B cell (primary cell): Measurements from ENCODE around the gene EPAS1. TPM values are rescaled to one million over a fixed set of nuclear protein-coding genes. Genes with fewer than 3 reads are reported as not detected.

Experiments
- ATAC-seq: fragments of 200-7000 bp; cut with Tn5 transposase; one replicate; pipeline ENCODE4 v1.10.0; 2021; ENCODE audit warnings: low read depth, mild to moderate bottlenecking, moderate number of reproducible peaks, moderate library complexity
- CTCF ChIA-PET: fragments of 350-600 bp; sonication (Branson Sonifier 250); formaldehyde crosslinking; loops from one replicate; lab custom pipeline; 2021; ENCODE audit warnings: antibody characterized with exemption, inconsistent platforms; lab: Charles Lee
- POLR2A ChIA-PET: fragments of 350-600 bp; sonication (Branson Sonifier 250); formaldehyde crosslinking; loops from one replicate; lab custom pipeline; 2021; ENCODE audit warnings: antibody characterized with exemption; lab: Charles Lee
- DNase-seq: peaks from one replicate; pipeline ENCODE4 v3.0.0; 2013
- H2AFZ ChIP-seq: 2 replicates; pipeline ENCODE4 v1.6.1; 2012; ENCODE audit warnings: mild to moderate bottlenecking, low read depth, low read length; ENCODE audit not compliant: insufficient read depth, poor library complexity, severe bottlenecking
- H3K27ac ChIP-seq, 2 donors: 1 replicate in 1 of 2; 2 replicates in 1 of 2; pipeline ENCODE4 v1.5.1; 2012 to 2013; ENCODE audit warnings: low read length in 2 of 2, mild to moderate bottlenecking in 2 of 2, moderate library complexity in 1 of 2
- H3K27me3 ChIP-seq, 4 experiments: fragments of 200-600 bp in 1 of 4; sonication (generic) in 1 of 4; replicated peaks in 1 of 4; 1 replicate in 2 of 4; 2 replicates in 2 of 4; pipeline versions ENCODE4 v1.6.1 to v1.7.0; 2013 to 2016; ENCODE audit warnings: low read length in 3 of 4, mild to moderate bottlenecking in 2 of 4, mixed read lengths in 1 of 4, moderate library complexity in 1 of 4; ENCODE audit not compliant: insufficient read depth in 4 of 4, control insufficient read depth in 3 of 4; ENCODE audit errors: control extremely low read depth in 1 of 4
- H3K36me3 ChIP-seq, 2 experiments: replicated peaks in 1 of 2; 1 replicate in 1 of 2; 2 replicates in 1 of 2; pipeline versions ENCODE4 v1.6.1 to v1.7.1; 2013; ENCODE audit warnings: low read length in 1 of 2; ENCODE audit not compliant: insufficient read depth in 2 of 2, control insufficient read depth in 1 of 2; ENCODE audit errors: control extremely low read depth in 1 of 2, extremely low read depth in 1 of 2
- H3K4me1 ChIP-seq, 2 donors: fragments of 200-600 bp in 1 of 2; sonication (generic) in 1 of 2; 1 replicate in 1 of 2; 2 replicates in 1 of 2; pipeline versions ENCODE4 v1.5.1 to v1.6.1; 2013 to 2017; ENCODE audit warnings: low read length in 2 of 2; ENCODE audit not compliant: control insufficient read depth in 2 of 2, insufficient read depth in 2 of 2
- H3K4me2 ChIP-seq: replicated peaks from 2 replicates; pipeline ENCODE3; 2012; ENCODE audit warnings: mild to moderate bottlenecking, low read depth, low read length; ENCODE audit not compliant: poor library complexity, severe bottlenecking
- H3K4me3 ChIP-seq, 5 experiments: fragments of 200-600 bp in 1 of 5; sonication (generic) in 1 of 5; 1 replicate in 3 of 5; 2 replicates in 2 of 5; pipeline versions ENCODE4 v1.5.1 to v1.7.0; 2011 to 2016; ENCODE audit warnings: low read length in 4 of 5, mild to moderate bottlenecking in 4 of 5, low read depth in 2 of 5, control low read depth in 1 of 5, moderate library complexity in 1 of 5; ENCODE audit not compliant: insufficient read depth in 1 of 5; ENCODE audit errors: control extremely low read depth in 1 of 5, extremely low read depth in 1 of 5
- H3K79me2 ChIP-seq: fragments of 200-600 bp; sonication (generic); one replicate; pipeline ENCODE4 v1.6.0; 2016; ENCODE audit warnings: low read length; ENCODE audit not compliant: control insufficient read depth, insufficient read depth
- H3K9ac ChIP-seq: fragments of 200-600 bp; sonication (generic); 2 replicates; pipeline ENCODE4 v1.6.1; 2017; ENCODE audit warnings: mild to moderate bottlenecking, low read length, moderate library complexity
- H3K9me3 ChIP-seq, 3 donors: one replicate each; pipeline versions ENCODE4 v1.6.1 to v1.7.1; 2013; ENCODE audit warnings: low read length in 2 of 3; ENCODE audit not compliant: control insufficient read depth in 2 of 3, insufficient read depth in 1 of 3; ENCODE audit errors: control extremely low read depth in 1 of 3
- H4K20me1 ChIP-seq: 2 replicates; pipeline ENCODE4 v1.6.0; 2012; ENCODE audit warnings: mild to moderate bottlenecking, low read length; ENCODE audit not compliant: insufficient read depth, control insufficient read depth, poor library complexity, severe bottlenecking
- H3K27ac Mint-ChIP-seq: one replicate; pipeline ENCODE4 v1.8.0; 2021; ENCODE audit warnings: mixed read lengths
- H3K27me3 Mint-ChIP-seq: one replicate; pipeline ENCODE4 v1.8.0; 2021; ENCODE audit warnings: mixed read lengths
- H3K4me1 Mint-ChIP-seq: one replicate; pipeline ENCODE4 v1.8.0; 2021; ENCODE audit warnings: mixed read lengths
- H3K4me3 Mint-ChIP-seq: one replicate; pipeline ENCODE4 v1.8.0; 2021; ENCODE audit warnings: mixed read lengths
- H3K9me3 Mint-ChIP-seq: one replicate; pipeline ENCODE4 v1.8.0; 2022; ENCODE audit warnings: mixed read lengths; ENCODE audit not compliant: insufficient read depth
- CTCF ChIP-seq: fragments of 200-600 bp; IDR thresholded peaks from one replicate; pipeline ENCODE4 v1.8.0; 2022; ENCODE audit warnings: antibody characterized with exemption, mild to moderate bottlenecking
- EZH2 ChIP-seq: IDR thresholded peaks from 2 replicates; pipeline ENCODE4 v1.6.1; 2012; ENCODE audit warnings: borderline replicate concordance, low read depth, mild to moderate bottlenecking, moderate library complexity, low read length; ENCODE audit not compliant: insufficient read depth, poor library complexity, severe bottlenecking
- WGBS: methylation state at CpG from one replicate; pipeline ENCODE4 v1.1.5; 2013; ENCODE audit warnings: missing lambda C conversion rate; ENCODE audit not compliant: insufficient coverage; 5-methylcytosine and 5-hydroxymethylcytosine counted together
- intact Hi-C: fragments of 100-400 bp; cut with micrococcal nuclease; formaldehyde crosslinking; loops from one replicate; pipeline ENCODE4 v1.10.0; 2022
- polyA plus RNA-seq: library from polyadenylated mRNA; depleted of rRNA; stranded (reverse); fragments of >200 nt; gene quantifications from 2 replicates; pipeline ENCODE4 v1.2.3, GENCODE V29; 2012
- total RNA-seq, 2 donors: library from RNA; stranded (reverse); fragments of 120-200 nt in 1 of 2; gene quantifications; 1 replicate in 1 of 2; 2 replicates in 1 of 2; pipeline versions ENCODE4 v1.2.3 to v1.2.4, GENCODE V29; 2013 to 2022

Gene EPAS1
- total and polyA plus RNA-seq, 2 donors (not counting 1 experiment from before 2014, with no cell fraction given) = 0.06 to 0.37 TPM

- no peak overlapping the region for H3K27ac ChIP-seq
- H3K36me3 ChIP-seq = no peaks in the 10 kb centered on the region
- H3K27me3 Mint-ChIP-seq = peaks cover 27% of the 10 kb centered on the region
- H3K9me3 ChIP-seq = no peaks in the 10 kb centered on the region
- no peak for DNase-seq
- H3K4me1 Mint-ChIP-seq = no peaks in the 10 kb centered on the region
- no peak overlapping the region for H3K9ac ChIP-seq
- no peak overlapping the region for H2AFZ ChIP-seq
- peaks cover 0 to 7% (median 0%) of the 10 kb centered on the region in 4 experiments for H3K27me3 ChIP-seq
- 80% methylated on average over 3 of the region's 5 CpGs for WGBS
- no peak overlapping the region for H3K4me2 ChIP-seq
- H4K20me1 ChIP-seq = no peaks in the 10 kb centered on the region
- no peaks in the 10 kb centered on the region for H3K4me1 ChIP-seq
- H3K27ac Mint-ChIP-seq = no peak overlapping the region
- TF ChIP-seq EZH2 = no peak
- no peak for TF ChIP-seq CTCF
- no peak overlapping the region for H3K4me3 ChIP-seq
- CTCF ChIA-PET = interaction anchor here (0.6 to 2.0 kb wide), 2 partner anchors 21 to 983 kb away, joined by 3 to 4 read pairs; no protein-coding TSS in a partner anchor
- no peak overlapping the region for H3K4me3 Mint-ChIP-seq
- POLR2A ChIA-PET = no interaction called here
- ATAC-seq = no peak
- intact Hi-C loops = no loop called here
- H3K79me2 ChIP-seq = no peaks in the 10 kb centered on the region
- H3K9me3 Mint-ChIP-seq = no peaks in the 10 kb centered on the region
Observed at GRCh38 chr2:46386763-46387162, 89.6 kb downstream of the EPAS1 start.

GRCh38 chr2:46387292-46387691 is 90.1 kb downstream of the EPAS1 start:
- intact Hi-C loops = no loop called here
- no peak for TF ChIP-seq EZH2
- no peak for TF ChIP-seq CTCF

More at GRCh38 chr2:46387292-46387691, 90.1 kb downstream of the EPAS1 start:
- POLR2A ChIA-PET = no interaction called here
- peaks cover 0 to 7% (median 0%) of the 10 kb centered on the region in 4 experiments for H3K27me3 ChIP-seq
- CTCF ChIA-PET = interaction anchor here (0.6 to 2.0 kb wide), 2 partner anchors 22 to 984 kb away, joined by 3 to 4 read pairs; no protein-coding TSS in a partner anchor
- H3K9me3 ChIP-seq = no peaks in the 10 kb centered on the region
- no peak for ATAC-seq
- Mint-ChIP-seq H3K27me3 (peaks cover 32% of the 10 kb centered on the region), H3K9me3 (no peaks in the 10 kb centered on the region), H3K27ac (no peak overlapping the region), H3K4me3 (no peak overlapping the region), H3K4me1 (no peaks in the 10 kb centered on the region)
- WGBS = no CpG with 5 or more reads among the region's 3 CpGs
- H3K4me2 ChIP-seq = no peak overlapping the region
- no peaks in the 10 kb centered on the region for H3K79me2 ChIP-seq
- no peaks in the 10 kb centered on the region for H3K36me3 ChIP-seq
- H3K27ac ChIP-seq = no peak overlapping the region
- H3K4me3 ChIP-seq = no peak overlapping the region
- no peak for DNase-seq
- no peak overlapping the region for H2AFZ ChIP-seq
- H4K20me1 ChIP-seq = no peaks in the 10 kb centered on the region
- no peaks in the 10 kb centered on the region for H3K4me1 ChIP-seq
- H3K9ac ChIP-seq = no peak overlapping the region
